Measurements from ENCODE around the gene AGBL4.

DNA sequence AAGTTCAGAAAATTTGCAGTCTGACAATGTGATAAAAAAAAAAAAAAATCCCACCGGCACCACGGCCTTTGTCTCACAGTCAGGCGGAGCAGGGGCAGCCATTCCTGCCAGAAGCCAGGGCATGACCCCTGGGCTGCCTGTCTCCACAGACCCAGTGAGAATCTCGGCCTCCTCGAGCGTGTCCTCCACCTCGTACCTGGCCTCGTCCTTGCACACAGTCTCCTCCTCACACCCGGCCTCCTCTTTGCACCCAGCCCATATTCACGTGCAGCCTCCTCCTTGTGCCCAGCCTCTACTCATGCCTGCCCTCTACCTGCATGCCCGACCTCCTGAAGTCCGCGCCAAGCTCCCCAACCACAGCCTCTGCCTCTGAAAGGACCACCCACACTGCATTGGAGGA is 182.0 kb downstream of the AGBL4 start:
- TF ChIP-seq EZH2 (IDR thresholded peaks at IDR 0.05; ENCODE audit: borderline replicate concordance, low read length), result no peak
- TF ChIP-seq, protein P1, sequence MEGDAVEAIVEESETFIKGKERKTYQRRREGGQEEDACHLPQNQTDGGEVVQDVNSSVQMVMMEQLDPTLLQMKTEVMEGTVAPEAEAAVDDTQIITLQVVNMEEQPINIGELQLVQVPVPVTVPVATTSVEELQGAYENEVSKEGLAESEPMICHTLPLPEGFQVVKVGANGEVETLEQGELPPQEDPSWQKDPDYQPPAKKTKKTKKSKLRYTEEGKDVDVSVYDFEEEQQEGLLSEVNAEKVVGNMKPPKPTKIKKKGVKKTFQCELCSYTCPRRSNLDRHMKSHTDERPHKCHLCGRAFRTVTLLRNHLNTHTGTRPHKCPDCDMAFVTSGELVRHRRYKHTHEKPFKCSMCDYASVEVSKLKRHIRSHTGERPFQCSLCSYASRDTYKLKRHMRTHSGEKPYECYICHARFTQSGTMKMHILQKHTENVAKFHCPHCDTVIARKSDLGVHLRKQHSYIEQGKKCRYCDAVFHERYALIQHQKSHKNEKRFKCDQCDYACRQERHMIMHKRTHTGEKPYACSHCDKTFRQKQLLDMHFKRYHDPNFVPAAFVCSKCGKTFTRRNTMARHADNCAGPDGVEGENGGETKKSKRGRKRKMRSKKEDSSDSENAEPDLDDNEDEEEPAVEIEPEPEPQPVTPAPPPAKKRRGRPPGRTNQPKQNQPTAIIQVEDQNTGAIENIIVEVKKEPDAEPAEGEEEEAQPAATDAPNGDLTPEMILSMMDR (IDR thresholded peaks at IDR 0.05; ENCODE audit: low read length), result no peak

Measured in OCI-LY1 (cell line).